Lung (tissue), 12 donors: ENCODE results near the gene LHPP. TPM values are rescaled to one million over a fixed set of nuclear protein-coding genes. Genes with fewer than 3 reads are reported as not detected.
A peak's percentile ranks its signal among the peaks of the same experiment; 100 is the strongest.
"Not testable (repeated sequence)": the region's sequence is repeated elsewhere in the genome, so short reads cannot be mapped to it uniquely, and the experiment has no call there.

Experiments
- ATAC-seq: fragments of 200-7000 bp; cut with Tn5 transposase; one replicate; pipeline ENCODE4 v1.9.1; 2020; ENCODE audit warnings: moderate number of reproducible peaks; ENCODE audit not compliant: insufficient read depth, low FRiP score
- DNase-seq, 3 donors: peaks; one replicate each; pipeline ENCODE4 v3.0.0-alpha.2; 2013 to 2017
- H3K27ac ChIP-seq, 2 donors: one replicate each; pipeline ENCODE4 v1.5.1; 2013; ENCODE audit warnings: mild to moderate bottlenecking in 2 of 2, moderate library complexity in 2 of 2, control low read depth in 1 of 2, inconsistent platforms in 1 of 2, low read depth in 1 of 2, low read length in 1 of 2
- H3K27me3 ChIP-seq, 3 donors: one replicate each; pipeline ENCODE4 v1.5.1; 2013; ENCODE audit warnings: low read length in 2 of 3; ENCODE audit not compliant: control insufficient read depth in 3 of 3, insufficient read depth in 3 of 3
- H3K36me3 ChIP-seq, 4 donors: one replicate each; pipeline ENCODE4 v1.5.1; 2013; ENCODE audit warnings: low read length in 4 of 4, mild to moderate bottlenecking in 1 of 4, moderate library complexity in 1 of 4; ENCODE audit not compliant: control insufficient read depth in 4 of 4, insufficient read depth in 4 of 4
- H3K4me1 ChIP-seq, 5 donors: one replicate each; pipeline ENCODE4 v1.5.1; 2013; ENCODE audit warnings: low read length in 5 of 5, mild to moderate bottlenecking in 2 of 5, moderate library complexity in 1 of 5; ENCODE audit not compliant: control insufficient read depth in 5 of 5, insufficient read depth in 5 of 5
- H3K4me3 ChIP-seq: one replicate; pipeline ENCODE4 v1.5.1; 2013; ENCODE audit warnings: mild to moderate bottlenecking, control low read depth, moderate library complexity
- H3K9ac ChIP-seq, 2 donors: one replicate each; pipeline ENCODE4 v1.5.1; 2013; ENCODE audit warnings: low read length in 2 of 2, control low read depth in 1 of 2; ENCODE audit not compliant: insufficient read depth in 1 of 2
- H3K9me3 ChIP-seq, 4 donors: one replicate each; pipeline ENCODE4 v1.5.1; 2013; ENCODE audit warnings: low read length in 3 of 4, mild to moderate bottlenecking in 1 of 4, moderate library complexity in 1 of 4; ENCODE audit not compliant: control insufficient read depth in 4 of 4, insufficient read depth in 3 of 4
- CTCF ChIP-seq: IDR thresholded peaks from 2 replicates; pipeline ENCODE4 v1.5.1; 2012; ENCODE audit warnings: mild to moderate bottlenecking; ENCODE audit errors: control extremely low read depth, extremely low read depth
- WGBS, 2 donors: extraction: QIAGEN DNeasy Blood & Tissue Kit; methylation state at CpG; one replicate each; pipeline ENCODE4 v1.1.7; 2013; 5-methylcytosine and 5-hydroxymethylcytosine counted together
- polyA plus RNA-seq, 2 donors: library from polyadenylated mRNA; stranded (reverse); fragments of 200-250 nt; gene quantifications; one replicate each; pipeline ENCODE4 v1.2.1, GENCODE V29; 2013
- total RNA-seq, 2 donors: library from RNA; depleted of rRNA in 1 of 2; stranded (reverse); fragments of >200 nt in 1 of 2; gene quantifications; one replicate each; pipeline ENCODE4 v1.2.1, GENCODE V29; 2014 to 2021
- donor health status: control.
- donor health status: control.
- donor health status: Bipolar disorder and iron deficiency.
- donor health status: healthy.
- donor health status: DM: yes; HTN: yes; CAD: no.

Gene LHPP
- total and polyA plus RNA-seq, 4 donors: 7.1 to 18.6 (median 14.8) TPM

DNA sequence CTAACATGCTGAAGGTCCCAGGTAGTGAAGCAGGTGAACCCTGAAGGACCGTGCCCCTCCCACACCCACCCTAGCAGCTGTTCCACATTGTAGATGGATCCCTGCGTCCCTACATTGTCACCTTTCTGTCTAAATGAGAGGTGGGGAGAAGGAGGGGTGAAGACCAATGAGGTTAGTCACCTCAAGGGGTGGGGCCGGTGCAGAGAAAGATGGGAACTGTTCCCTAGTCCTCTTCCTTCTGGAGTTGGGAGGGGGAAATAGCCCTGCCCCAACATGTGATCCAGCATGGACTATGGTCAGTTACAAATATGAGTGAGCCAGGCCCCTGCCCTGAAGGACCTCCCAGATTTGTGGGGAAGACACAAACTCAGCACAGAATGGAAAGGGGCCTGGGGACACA, 124.5 kb downstream of the LHPP start:
- no peak for TF ChIP-seq CTCF
- H3K4me3 ChIP-seq: no peak overlapping the region
- H3K27me3 ChIP-seq: no peaks in the 10 kb centered on the region
- no peak overlapping the region for H3K9ac ChIP-seq
- H3K36me3 ChIP-seq: no peaks in the 10 kb centered on the region
- H3K4me1 ChIP-seq: peaks cover 0 to 18% (median 4%) of the 10 kb centered on the region in 5 donors
- peaks cover 0 to 3% (median 0%) of the 10 kb centered on the region in 4 donors for H3K9me3 ChIP-seq
- DNase-seq: no peak
- H3K27ac ChIP-seq: no peak overlapping the region
- WGBS, 2 donors: 90 to 92% methylated on average over 3 of the region's 3 CpGs
- ATAC-seq: no peak

GRCh38 chr10:124587811-124588211, 126.2 kb downstream of the LHPP start:
- H3K4me1 ChIP-seq: peaks cover 0 to 18% (median 4%) of the 10 kb centered on the region in 5 donors
- H3K9me3 ChIP-seq: peaks cover 0 to 5% (median 1%) of the 10 kb centered on the region in 4 donors
- no peaks in the 10 kb centered on the region for H3K36me3 ChIP-seq
- H3K9ac ChIP-seq: no peak overlapping the region
- ATAC-seq (no peak), DNase-seq (no peak)
- H3K4me3 ChIP-seq: no peak overlapping the region
- no peaks in the 10 kb centered on the region for H3K27me3 ChIP-seq
- no peak for TF ChIP-seq CTCF
- 95 to 97% methylated on average over 11 of the region's 11 CpGs for WGBS, 2 donors
- H3K27ac ChIP-seq: no peak overlapping the region

DNA sequence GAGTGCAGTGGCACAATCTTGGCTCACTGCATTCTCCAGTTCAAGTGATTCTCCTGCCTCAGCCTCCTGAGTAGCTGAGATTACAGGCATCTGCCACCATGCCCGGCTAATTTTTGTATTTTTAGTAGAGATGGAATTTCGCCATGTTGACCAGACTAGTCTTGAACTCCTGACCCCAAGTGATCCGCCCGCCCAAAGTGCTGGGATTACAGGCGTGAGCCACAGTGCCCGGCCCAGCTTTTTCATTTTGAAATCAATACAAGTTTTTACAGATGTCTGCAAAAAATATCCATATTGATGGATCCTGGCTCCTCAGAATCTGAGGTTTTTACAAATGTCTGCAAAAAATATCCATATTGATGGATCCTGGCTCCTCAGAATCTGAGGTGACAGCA, 126.7 kb downstream of the LHPP start:
- H3K9ac ChIP-seq, ATAC-seq, DNase-seq, H3K27ac ChIP-seq, H3K27me3 ChIP-seq, H3K4me3 ChIP-seq, H3K9me3 ChIP-seq, H3K36me3 ChIP-seq: not testable (repeated sequence)
- WGBS, 2 donors: 76 to 85% methylated on average over 6 of the region's 6 CpGs
- peaks cover 0 to 18% (median 4%) of the 10 kb centered on the region in 5 donors for H3K4me1 ChIP-seq

- no peaks in the 10 kb centered on the region for H3K36me3 ChIP-seq
- DNase-seq (peak; percentile 31 to 68 (median 33)), ATAC-seq (no peak)
- H3K27me3 ChIP-seq: no peaks in the 10 kb centered on the region
- H3K9ac ChIP-seq: no peak overlapping the region
- no peak overlapping the region for H3K27ac ChIP-seq
- no peak for TF ChIP-seq CTCF
- H3K9me3 ChIP-seq: peaks cover 0 to 5% (median 1%) of the 10 kb centered on the region in 4 donors
- H3K4me1 ChIP-seq: peaks cover 0 to 18% (median 4%) of the 10 kb centered on the region in 5 donors
- H3K4me3 ChIP-seq: no peak overlapping the region
- WGBS, 2 donors: 18 to 38% methylated on average over 15 of the region's 15 CpGs
Measured at GRCh38 chr10:124588736-124589490, 127.3 kb downstream of the LHPP start.
